ENCODE measurements around the gene HNRNPCL4. TPM values are rescaled to one million over a fixed set of nuclear protein-coding genes. Genes with fewer than 3 reads are reported as not detected.
"Not testable (repeated sequence)": the region's sequence is repeated elsewhere in the genome, so short reads cannot be mapped to it uniquely, and the experiment has no call there.

Gene HNRNPCL4
- not detected for polyA plus RNA-seq (2013, experiment 1 of 2)
- polyA plus RNA-seq (2013, experiment 2 of 2) = not detected

GRCh38 chr1:13165531-13165930 is at the start of gene HNRNPCL4:
Gene HNRNPCL4 (minus strand): TSS chr1:13165631. CDS start chr1:13165467, 164 bp downstream.
- H2AFZ ChIP-seq (ENCODE audit: low read depth, low read length); H3K9me3 ChIP-seq (ENCODE audit: control insufficient read depth, low read length); H3K36me3 ChIP-seq (ENCODE audit: control insufficient read depth in 1 of 2, insufficient read depth in 2 of 2, low read depth in 1 of 2, low read length in 2 of 2); H3K4ac ChIP-seq (ENCODE audit: low read depth in 1 of 2, low read length in 2 of 2); H3K4me1 ChIP-seq (ENCODE audit: control insufficient read depth, insufficient read depth, low read depth, low read length); H3K9ac ChIP-seq (ENCODE audit: low read length); H2BK12ac ChIP-seq (ENCODE audit: low read length in 2 of 2); H3K27ac ChIP-seq (ENCODE audit: low read length, poor library complexity, severe bottlenecking); H3K4me2 ChIP-seq (ENCODE audit: low read length, poor library complexity, severe bottlenecking); H3K14ac ChIP-seq (ENCODE audit: low read length in 2 of 2); H2AK5ac ChIP-seq (ENCODE audit: low read length, severe bottlenecking); H2BK15ac ChIP-seq (ENCODE audit: low read depth, poor library complexity, severe bottlenecking); H4K8ac ChIP-seq (ENCODE audit: low read length); H2BK120ac ChIP-seq (ENCODE audit: low read depth, low read length); H3K4me3 ChIP-seq (ENCODE audit: insufficient read depth in 1 of 2, low read depth in 1 of 2, low read length in 2 of 2); H3K79me1 ChIP-seq (replicated peaks; ENCODE audit: low read length, poor library complexity, severe bottlenecking); H2BK5ac ChIP-seq (ENCODE audit: low read depth, low read length, poor library complexity, severe bottlenecking); H3K23ac ChIP-seq (ENCODE audit: low read length in 2 of 2); DNase-seq; H3K27me3 ChIP-seq (ENCODE audit: control insufficient read depth in 1 of 2, insufficient read depth in 1 of 2, low read length in 2 of 2); H3K18ac ChIP-seq (ENCODE audit: low read depth in 1 of 2, low read length in 2 of 2); H4K91ac ChIP-seq (ENCODE audit: low read length): not testable (repeated sequence)
- WGBS = no CpG with 5 or more reads among the region's 8 CpGs

GRCh38 chr1:13208712-13209111 is 43.3 kb upstream of the HNRNPCL4 start:
- H3K4me3 ChIP-seq (ENCODE audit: insufficient read depth in 1 of 2, low read depth in 1 of 2, low read length in 2 of 2); H3K23ac ChIP-seq (ENCODE audit: low read length in 2 of 2); H2AK5ac ChIP-seq (ENCODE audit: low read length, severe bottlenecking); H2AFZ ChIP-seq (ENCODE audit: low read depth, low read length); H2BK15ac ChIP-seq (ENCODE audit: low read depth, poor library complexity, severe bottlenecking); H3K9me3 ChIP-seq (ENCODE audit: control insufficient read depth, low read length); H4K8ac ChIP-seq (ENCODE audit: low read length); H3K9ac ChIP-seq (ENCODE audit: low read length); H2BK12ac ChIP-seq (ENCODE audit: low read length in 2 of 2); H3K4me2 ChIP-seq (ENCODE audit: low read length, poor library complexity, severe bottlenecking); H4K91ac ChIP-seq (ENCODE audit: low read length); H3K14ac ChIP-seq (ENCODE audit: low read length in 2 of 2); H3K36me3 ChIP-seq (ENCODE audit: control insufficient read depth in 1 of 2, insufficient read depth in 2 of 2, low read depth in 1 of 2, low read length in 2 of 2); H3K4me1 ChIP-seq (ENCODE audit: control insufficient read depth, insufficient read depth, low read depth, low read length); DNase-seq; H3K4ac ChIP-seq (ENCODE audit: low read depth in 1 of 2, low read length in 2 of 2); H3K27me3 ChIP-seq (ENCODE audit: control insufficient read depth in 1 of 2, insufficient read depth in 1 of 2, low read length in 2 of 2); H3K79me1 ChIP-seq (replicated peaks; ENCODE audit: low read length, poor library complexity, severe bottlenecking); H2BK5ac ChIP-seq (ENCODE audit: low read depth, low read length, poor library complexity, severe bottlenecking); H3K27ac ChIP-seq (ENCODE audit: low read length, poor library complexity, severe bottlenecking); H3K18ac ChIP-seq (ENCODE audit: low read depth in 1 of 2, low read length in 2 of 2); H2BK120ac ChIP-seq (ENCODE audit: low read depth, low read length): not testable (repeated sequence)
- no CpG with 5 or more reads among the region's 9 CpGs for WGBS

- no CpG with 5 or more reads among the region's 5 CpGs for WGBS
- H3K9me3 ChIP-seq (ENCODE audit: control insufficient read depth, low read length); H3K4me1 ChIP-seq (ENCODE audit: control insufficient read depth, insufficient read depth, low read depth, low read length); H3K23ac ChIP-seq (ENCODE audit: low read length in 2 of 2); H2BK5ac ChIP-seq (ENCODE audit: low read depth, low read length, poor library complexity, severe bottlenecking); H4K91ac ChIP-seq (ENCODE audit: low read length); H3K4me2 ChIP-seq (ENCODE audit: low read length, poor library complexity, severe bottlenecking); H3K4me3 ChIP-seq (ENCODE audit: insufficient read depth in 1 of 2, low read depth in 1 of 2, low read length in 2 of 2); H2BK12ac ChIP-seq (ENCODE audit: low read length in 2 of 2); H2BK15ac ChIP-seq (ENCODE audit: low read depth, poor library complexity, severe bottlenecking); H3K79me1 ChIP-seq (replicated peaks; ENCODE audit: low read length, poor library complexity, severe bottlenecking); H3K36me3 ChIP-seq (ENCODE audit: control insufficient read depth in 1 of 2, insufficient read depth in 2 of 2, low read depth in 1 of 2, low read length in 2 of 2); H3K27me3 ChIP-seq (ENCODE audit: control insufficient read depth in 1 of 2, insufficient read depth in 1 of 2, low read length in 2 of 2); H2AFZ ChIP-seq (ENCODE audit: low read depth, low read length); H3K4ac ChIP-seq (ENCODE audit: low read depth in 1 of 2, low read length in 2 of 2); H3K14ac ChIP-seq (ENCODE audit: low read length in 2 of 2); H2BK120ac ChIP-seq (ENCODE audit: low read depth, low read length); H3K9ac ChIP-seq (ENCODE audit: low read length); H4K8ac ChIP-seq (ENCODE audit: low read length); H3K18ac ChIP-seq (ENCODE audit: low read depth in 1 of 2, low read length in 2 of 2); H2AK5ac ChIP-seq (ENCODE audit: low read length, severe bottlenecking); H3K27ac ChIP-seq (ENCODE audit: low read length, poor library complexity, severe bottlenecking); DNase-seq: not testable (repeated sequence)
These were observed 35.9 kb upstream of the HNRNPCL4 start, which contains the start of gene PRAMEF13 for GRCh38 chr1:13201309-13201708. Gene PRAMEF13 (minus strand): TSS chr1:13201409. CDS start chr1:13199589, 1,820 bp downstream.

DNA sequence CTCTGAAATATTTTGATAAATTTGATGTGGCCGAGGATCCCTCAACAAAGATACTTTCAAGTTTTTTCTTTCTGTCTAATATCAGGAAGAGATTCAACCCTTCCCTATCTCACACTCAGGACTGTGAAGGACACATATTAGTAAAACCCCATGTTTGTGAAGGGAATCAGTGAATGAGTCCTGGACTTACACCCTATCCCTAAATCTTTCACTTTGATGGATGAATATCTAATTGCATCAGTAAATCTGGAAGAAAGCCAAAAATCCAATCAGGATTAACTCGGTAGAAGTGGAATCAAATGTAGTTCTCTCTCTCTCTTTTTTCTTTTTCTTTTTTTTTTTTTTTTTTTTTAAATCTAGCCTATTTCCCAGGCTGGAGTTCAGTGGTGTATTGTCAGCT is 6.1 kb upstream of the HNRNPCL4 start, which contains the start of gene PRAMEF9:
PRAMEF9 (plus strand) TSS at position 301 of the 400 bp plus-strand sequence. CDS start 3,433 bp downstream, outside the sequence.
- not testable (repeated sequence) for H3K4me2 ChIP-seq (ENCODE audit: low read length, poor library complexity, severe bottlenecking); H3K9ac ChIP-seq (ENCODE audit: low read length); H2BK120ac ChIP-seq (ENCODE audit: low read depth, low read length); H2AK5ac ChIP-seq (ENCODE audit: low read length, severe bottlenecking); H4K91ac ChIP-seq (ENCODE audit: low read length); H3K23ac ChIP-seq (ENCODE audit: low read length in 2 of 2); H3K27me3 ChIP-seq (ENCODE audit: control insufficient read depth in 1 of 2, insufficient read depth in 1 of 2, low read length in 2 of 2); H4K8ac ChIP-seq (ENCODE audit: low read length); H2BK5ac ChIP-seq (ENCODE audit: low read depth, low read length, poor library complexity, severe bottlenecking); H3K4me3 ChIP-seq (ENCODE audit: insufficient read depth in 1 of 2, low read depth in 1 of 2, low read length in 2 of 2); H3K9me3 ChIP-seq (ENCODE audit: control insufficient read depth, low read length); H3K4ac ChIP-seq (ENCODE audit: low read depth in 1 of 2, low read length in 2 of 2); H3K4me1 ChIP-seq (ENCODE audit: control insufficient read depth, insufficient read depth, low read depth, low read length); DNase-seq; H2BK15ac ChIP-seq (ENCODE audit: low read depth, poor library complexity, severe bottlenecking); H3K14ac ChIP-seq (ENCODE audit: low read length in 2 of 2); H3K18ac ChIP-seq (ENCODE audit: low read depth in 1 of 2, low read length in 2 of 2); H2AFZ ChIP-seq (ENCODE audit: low read depth, low read length); H3K79me1 ChIP-seq (replicated peaks; ENCODE audit: low read length, poor library complexity, severe bottlenecking); H3K27ac ChIP-seq (ENCODE audit: low read length, poor library complexity, severe bottlenecking); H3K36me3 ChIP-seq (ENCODE audit: control insufficient read depth in 1 of 2, insufficient read depth in 2 of 2, low read depth in 1 of 2, low read length in 2 of 2); H2BK12ac ChIP-seq (ENCODE audit: low read length in 2 of 2)
- no CpG with 5 or more reads among the region's 2 CpGs for WGBS

All from mesenchymal stem cell (in vitro differentiated cells and primary cell).